GM18951 (cell line): ENCODE measurements around the gene ADK.

ENCODE experiments used
- POLR2A ChIP-seq: IDR thresholded peaks from 4 replicates; pipeline ENCODE4 v1.6.1; 2011; ENCODE audit warnings: mild to moderate bottlenecking; ENCODE audit not compliant: insufficient read length, insufficient read depth; ENCODE audit errors: extremely low read depth
- in situ Hi-C: fragments of 300-500 bp; cut with MboI; formaldehyde crosslinking; loops from one replicate; pipeline ENCODE4 v1.12.0; 2022; ENCODE audit warnings: low sequenced_read_pairs, mixed read lengths, inconsistent platforms; ENCODE audit not compliant: unreplicated experiment

Gene ADK

DNA sequence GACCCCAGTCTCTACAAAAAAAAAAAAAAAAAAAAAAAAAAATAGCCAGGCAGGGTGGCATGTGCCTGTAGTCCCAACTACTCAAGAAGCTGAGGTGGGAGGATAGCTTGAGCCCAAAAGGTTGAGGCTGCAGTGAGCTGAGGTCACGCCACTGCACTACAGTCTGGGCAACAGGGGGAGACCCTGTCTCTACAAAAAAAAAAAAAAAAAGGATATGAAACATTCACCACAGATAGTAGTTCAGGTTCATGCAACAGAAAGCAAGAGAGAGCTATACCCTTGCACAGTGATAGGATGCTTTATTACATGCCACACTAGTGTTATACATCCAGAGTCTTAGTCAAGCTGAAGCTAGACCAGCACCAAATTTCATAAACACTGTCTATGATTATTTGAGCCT lies 526.9 kb downstream of the ADK start:
- in situ Hi-C loops, result no loop called here
- TF ChIP-seq POLR2A, result no peak

DNA sequence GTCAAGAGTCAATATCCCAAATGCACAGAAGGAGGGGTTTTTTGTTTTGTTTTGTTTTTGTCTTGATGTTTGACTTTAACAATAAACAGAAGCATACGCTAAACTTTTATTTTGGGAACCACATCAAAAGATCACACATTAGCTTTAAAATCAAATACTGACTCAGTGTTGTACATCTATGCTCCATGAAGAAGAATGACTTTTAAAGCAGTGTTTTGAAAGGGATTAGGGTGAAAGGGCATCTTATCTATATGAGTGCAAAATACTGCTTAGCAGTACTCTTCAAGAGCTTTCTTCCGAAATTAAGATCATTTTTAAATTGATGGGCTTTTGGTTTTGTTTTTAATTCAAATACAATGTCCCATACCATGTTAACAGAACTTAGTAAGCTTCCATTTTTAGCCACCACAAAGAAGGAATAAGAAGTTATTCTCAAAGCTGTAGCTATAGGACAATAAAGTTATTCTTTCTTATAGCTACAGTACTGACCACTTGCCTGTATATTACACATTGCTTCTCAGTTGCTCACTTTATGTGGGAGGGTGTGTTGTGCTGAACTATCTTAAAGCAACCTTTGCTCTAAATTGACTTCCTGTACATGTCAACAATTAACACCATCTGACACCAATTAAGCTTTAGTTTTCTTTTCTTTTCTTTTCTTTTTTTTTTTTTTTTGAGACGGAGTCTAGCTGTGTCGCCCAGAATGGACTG lies 531.1 kb downstream of the ADK start:
- in situ Hi-C loops, result no loop called here
- no peak for TF ChIP-seq POLR2A

DNA sequence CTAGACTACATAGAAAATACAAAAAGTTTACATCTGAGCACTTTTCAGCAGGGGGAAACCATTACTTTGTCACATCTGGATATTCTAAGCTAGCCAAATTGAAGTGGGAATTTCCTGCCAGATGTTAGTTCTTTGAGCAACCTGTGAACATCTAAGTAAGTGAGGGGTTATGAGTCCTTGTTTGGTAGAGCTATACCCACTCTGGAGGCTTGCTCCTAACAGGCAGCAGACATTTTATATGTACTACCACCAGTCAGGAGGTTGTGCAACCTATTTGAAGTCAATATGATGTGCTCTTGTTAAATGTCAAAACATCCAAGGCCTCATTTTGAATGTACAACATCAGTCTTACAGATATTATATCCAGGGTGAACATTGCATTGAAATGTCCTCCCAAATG lies 532.0 kb downstream of the ADK start:
- no peak for TF ChIP-seq POLR2A

DNA sequence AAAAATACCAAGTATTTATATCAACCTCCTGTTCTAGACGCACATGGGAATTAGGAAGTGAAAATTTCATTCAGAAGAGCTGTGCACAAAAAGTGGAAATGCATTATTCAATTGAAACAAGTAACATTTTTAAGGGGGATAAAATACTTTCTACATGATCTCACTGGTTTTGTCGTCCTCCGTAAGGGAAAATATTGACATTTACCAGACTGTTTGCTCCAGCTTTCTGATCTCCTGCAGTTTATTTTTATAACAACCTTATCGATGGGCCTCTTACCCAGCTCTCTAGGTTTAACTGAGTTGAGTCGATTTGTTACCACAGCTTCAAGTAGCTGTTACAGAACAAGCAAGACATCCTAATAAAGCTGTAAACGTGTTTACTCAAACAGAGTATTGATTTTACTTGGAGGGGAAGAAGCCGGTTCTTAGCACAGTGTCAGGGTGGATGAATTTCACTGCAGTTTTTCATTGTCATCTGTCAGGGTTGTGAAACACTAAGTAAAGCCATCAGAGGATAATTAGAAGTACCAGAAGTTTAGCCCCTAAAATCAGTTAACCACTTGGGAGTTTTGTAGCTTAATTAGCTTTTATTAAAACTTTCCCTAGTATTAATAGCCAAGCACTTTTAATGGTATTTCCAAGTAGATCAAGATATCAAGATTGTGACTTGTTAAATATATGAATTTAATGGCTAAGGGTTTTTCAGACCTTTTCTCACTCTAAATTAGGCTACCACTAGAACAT lies 532.8 kb downstream of the ADK start:
- no peak for TF ChIP-seq POLR2A
- in situ Hi-C loops, result no loop called here

More for the DNA sequence above, 532.0 kb downstream of the ADK start:
- in situ Hi-C loops, result no loop called here

DNA sequence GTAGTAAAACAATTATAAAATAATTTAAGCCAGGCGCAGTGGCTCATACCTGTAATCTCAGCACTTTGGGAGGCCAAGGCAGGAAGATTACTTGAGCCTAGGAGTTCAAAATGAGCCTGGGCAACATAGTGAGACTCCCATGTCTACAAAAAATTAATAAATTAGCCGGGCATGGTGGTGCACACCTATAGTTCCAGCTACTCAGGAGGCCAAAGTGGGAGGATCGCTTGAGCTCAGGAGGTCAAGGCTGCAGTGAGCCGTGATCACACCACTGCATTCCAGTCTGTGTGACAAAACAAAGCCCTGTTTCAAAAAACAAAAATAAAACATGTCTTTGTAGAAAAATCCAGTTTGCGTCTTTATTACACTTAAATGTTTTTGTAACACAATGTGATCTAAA lies 533.4 kb downstream of the ADK start:
- in situ Hi-C loops, result no loop called here
- TF ChIP-seq POLR2A, result no peak

DNA sequence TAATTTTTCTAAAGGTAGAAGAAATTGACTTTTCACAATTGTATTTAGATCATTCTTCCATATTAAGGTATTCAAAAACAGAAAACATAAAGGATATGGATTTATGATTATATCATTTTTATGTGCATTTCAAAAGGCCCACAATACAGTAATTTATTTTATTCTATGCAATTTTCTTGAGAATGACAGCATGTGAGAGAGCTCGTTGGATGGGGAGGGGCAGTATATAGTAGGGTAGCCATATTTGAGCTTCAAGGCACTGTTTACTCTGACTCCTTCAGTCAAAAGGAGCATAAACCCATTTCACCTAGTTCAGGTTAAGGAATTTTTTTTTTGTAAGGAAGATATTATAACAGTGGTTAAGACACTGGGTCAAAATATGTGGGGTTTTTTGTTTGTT lies 534.5 kb downstream of the ADK start:
- no peak for TF ChIP-seq POLR2A
- in situ Hi-C loops, result no loop called here

DNA sequence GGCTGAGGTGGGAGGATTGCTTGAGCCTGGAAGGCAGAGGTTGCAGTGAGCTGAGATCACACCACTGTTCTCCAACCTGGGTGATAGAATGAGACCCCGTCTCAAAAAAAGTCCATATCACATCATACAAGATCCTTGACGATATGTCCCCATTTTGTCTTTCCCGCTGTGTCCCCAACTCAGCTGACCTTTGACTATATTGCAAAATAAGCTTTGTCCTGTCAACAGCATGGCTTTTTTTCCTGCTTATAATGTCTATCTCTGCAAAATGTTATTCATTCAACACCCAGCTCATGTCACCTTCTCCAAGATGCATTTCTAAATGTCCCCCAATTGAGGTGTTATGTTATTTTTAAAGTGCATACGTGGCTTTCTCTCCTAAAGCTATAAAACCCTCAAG lies 539.4 kb downstream of the ADK start:
- TF ChIP-seq POLR2A, result no peak
- in situ Hi-C loops, result no loop called here

DNA sequence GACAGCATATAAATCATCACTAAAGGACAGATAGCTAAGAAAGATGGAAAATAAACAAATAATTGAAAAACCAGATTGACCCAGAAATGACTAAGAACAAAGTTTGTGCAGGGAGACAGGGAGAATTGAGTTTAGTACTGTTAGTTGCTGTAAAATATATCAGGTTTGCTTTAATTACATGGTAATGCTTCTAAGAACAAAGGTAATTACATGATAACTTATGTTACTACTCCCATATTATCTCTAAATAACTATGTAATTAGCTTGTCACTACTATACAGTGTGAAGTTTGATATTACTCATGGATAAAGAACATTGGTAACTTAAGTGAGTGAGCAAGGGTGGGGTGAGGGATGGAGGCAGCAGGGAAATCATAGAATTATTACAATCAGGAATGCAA lies 540.1 kb downstream of the ADK start:
- in situ Hi-C loops, result no loop called here
- TF ChIP-seq POLR2A, result no peak

DNA sequence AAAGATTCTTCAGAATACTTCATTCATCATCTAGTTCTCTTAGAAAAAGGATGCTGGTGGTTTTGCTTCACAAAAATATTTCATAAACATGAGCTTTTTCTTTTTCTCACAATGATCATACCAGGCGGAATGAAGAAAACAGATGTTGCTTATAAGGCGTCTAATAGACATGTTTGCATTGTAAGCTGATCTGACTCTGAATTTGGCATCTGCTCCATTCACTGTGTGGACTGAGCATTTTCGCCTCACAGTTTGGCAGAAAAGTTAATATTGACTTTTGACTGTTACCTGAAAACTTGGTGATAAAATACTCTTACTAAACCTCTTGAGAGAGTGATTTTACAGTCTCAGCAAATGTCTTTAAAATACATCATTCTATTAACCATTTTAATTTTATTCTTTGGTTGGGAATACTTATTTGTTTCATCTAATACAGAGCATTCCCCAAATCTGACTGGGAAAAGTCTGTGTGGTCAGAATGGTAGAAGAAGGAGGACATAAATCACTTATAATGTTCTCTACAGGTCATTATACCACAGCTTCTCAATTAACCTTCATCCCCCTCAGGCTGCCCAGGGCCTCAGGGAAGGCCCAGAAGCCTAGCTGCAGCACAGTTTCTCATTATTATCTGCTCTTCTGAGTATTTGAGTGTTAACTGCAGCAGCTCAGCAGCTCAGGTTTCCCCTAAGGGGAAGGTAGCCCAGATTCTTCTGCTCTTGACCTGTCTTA lies 553.8 kb downstream of the ADK start:
- no peak for TF ChIP-seq POLR2A
- in situ Hi-C loops, result no loop called here

DNA sequence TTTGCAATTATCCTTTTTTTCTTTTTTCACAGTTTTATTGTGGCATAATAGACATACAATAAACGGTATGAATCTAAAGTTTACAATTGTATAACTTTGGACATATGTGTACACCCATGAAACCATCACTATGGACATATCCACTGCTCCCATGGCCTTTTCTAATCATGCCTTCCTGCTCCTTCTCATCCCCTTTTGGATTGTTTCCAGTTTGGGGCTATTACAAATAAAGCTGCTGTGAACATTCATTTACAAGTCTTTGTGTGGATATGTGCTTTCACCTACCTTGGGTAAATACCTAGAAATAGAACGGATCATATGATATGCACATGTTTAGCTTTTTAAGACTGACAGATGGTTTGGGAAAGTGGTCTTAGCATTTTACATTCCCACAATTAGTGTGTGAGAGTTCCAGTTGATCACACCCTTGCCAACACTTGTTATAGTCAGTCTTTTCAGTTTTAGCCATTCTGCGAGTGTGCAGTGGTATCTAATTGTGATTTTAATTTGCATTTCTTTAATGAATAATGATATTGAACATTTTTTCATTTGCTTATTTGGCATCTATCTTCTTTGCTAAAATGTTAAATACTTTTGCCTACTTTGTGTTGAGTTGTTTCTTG lies 554.4 kb downstream of the ADK start:
- in situ Hi-C loops, result no loop called here
- no peak for TF ChIP-seq POLR2A

DNA sequence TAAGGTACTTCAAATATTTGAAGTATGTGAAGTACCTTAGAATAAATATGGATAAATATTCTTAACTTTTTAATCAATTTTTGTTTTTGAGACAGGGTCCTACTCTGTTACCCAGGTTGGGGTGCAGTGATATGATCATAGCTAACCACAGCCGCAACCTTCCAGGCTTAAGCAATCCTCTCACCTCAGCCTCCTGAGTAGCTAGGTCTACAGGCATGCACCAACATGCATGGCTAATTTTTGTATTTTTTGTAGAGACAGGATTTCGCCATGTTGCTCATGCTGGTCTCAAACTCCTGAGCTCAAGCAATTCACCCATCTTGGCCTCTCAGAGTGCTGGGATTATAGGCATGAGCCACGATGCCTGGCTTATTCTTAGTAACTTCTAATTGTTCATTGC lies 555.9 kb downstream of the ADK start:
- TF ChIP-seq POLR2A, result no peak
- in situ Hi-C loops, result no loop called here

DNA sequence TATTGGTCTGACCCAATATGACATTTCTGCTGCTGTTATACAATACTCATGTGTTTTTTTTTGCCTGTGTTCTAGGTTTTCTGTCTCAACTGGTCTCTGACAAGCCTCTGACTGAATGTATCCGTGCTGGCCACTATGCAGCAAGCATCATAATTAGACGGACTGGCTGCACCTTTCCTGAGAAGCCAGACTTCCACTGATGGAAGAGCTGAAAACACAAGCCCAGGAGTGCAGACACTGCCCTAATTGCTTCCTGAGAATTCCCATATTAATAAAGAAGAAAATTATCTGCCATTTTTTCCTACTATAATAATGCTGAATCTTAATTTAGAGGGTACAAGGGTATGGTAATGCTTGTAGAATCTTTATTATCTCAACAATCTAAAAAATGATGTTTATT lies 557.2 kb downstream of the ADK start:
- in situ Hi-C loops, result no loop called here
- no peak for TF ChIP-seq POLR2A

DNA sequence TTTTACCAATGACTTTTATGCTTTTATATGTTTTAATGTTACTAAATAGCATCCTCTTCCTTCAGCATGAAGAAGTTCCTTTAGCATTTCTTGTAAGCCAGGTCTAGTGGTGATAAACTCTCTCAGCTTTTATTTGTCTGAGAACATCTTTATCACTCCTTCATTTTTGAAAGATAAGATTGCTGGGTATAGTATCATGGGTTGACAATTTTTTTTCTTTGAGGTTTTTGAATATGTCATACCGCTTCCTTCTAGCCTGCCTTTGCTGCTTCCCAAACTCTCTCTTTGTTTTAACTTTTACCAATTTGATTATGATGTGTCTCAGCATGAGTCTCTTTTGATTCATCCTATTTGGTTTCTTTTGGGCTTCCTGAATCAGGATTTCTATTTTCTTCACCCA lies 567.2 kb downstream of the ADK start:
- in situ Hi-C loops, result no loop called here
- TF ChIP-seq POLR2A, result no peak
